GM23248 (cell line): ENCODE measurements around the gene STAT4. TPM values are rescaled to one million over a fixed set of nuclear protein-coding genes. Genes with fewer than 3 reads are reported as not detected.

Experiments used
- DNase-seq: peaks from one replicate; pipeline ENCODE4 v3.0.0-alpha.2; 2015
- H2AFZ ChIP-seq: fragments of 200-600 bp; sonication (generic); 2 replicates; pipeline ENCODE4 v1.6.1; 2016; ENCODE audit warnings: antibody characterized with exemption
- H3F3A ChIP-seq: fragments of 200-600 bp; sonication (generic); 2 replicates; pipeline ENCODE4 v1.6.1; 2016; ENCODE audit warnings: mild to moderate bottlenecking, antibody characterized with exemption, mixed run types; ENCODE audit not compliant: insufficient read depth
- H3K27ac ChIP-seq: fragments of 200-600 bp; sonication (generic); 2 replicates; pipeline ENCODE4 v1.5.1; 2016; ENCODE audit warnings: mild to moderate bottlenecking
- H3K27me3 ChIP-seq: fragments of 200-600 bp; sonication (generic); replicated peaks from 2 replicates; pipeline ENCODE4 v1.6.1; 2016; ENCODE audit warnings: mild to moderate bottlenecking; ENCODE audit not compliant: insufficient read depth
- H3K36me3 ChIP-seq: fragments of 200-600 bp; sonication (generic); 2 replicates; pipeline ENCODE4 v1.6.1; 2016; ENCODE audit warnings: low read depth, mild to moderate bottlenecking
- H3K4me1 ChIP-seq: fragments of 200-600 bp; sonication (generic); 2 replicates; pipeline ENCODE4 v1.6.1; 2016; ENCODE audit warnings: mild to moderate bottlenecking; ENCODE audit not compliant: insufficient read depth
- H3K4me2 ChIP-seq: fragments of 200-600 bp; sonication (generic); one replicate; pipeline ENCODE4 v1.6.1; 2016; ENCODE audit warnings: mild to moderate bottlenecking; ENCODE audit not compliant: unreplicated experiment
- H3K4me3 ChIP-seq: fragments of 200-600 bp; sonication (generic); 2 replicates; pipeline ENCODE4 v1.5.1; 2016; ENCODE audit warnings: mild to moderate bottlenecking
- H3K79me2 ChIP-seq: fragments of 200-600 bp; sonication (generic); 2 replicates; pipeline ENCODE4 v1.6.1; 2016; ENCODE audit warnings: mild to moderate bottlenecking; ENCODE audit not compliant: insufficient read depth
- H3K9ac ChIP-seq: fragments of 200-600 bp; sonication (generic); 2 replicates; pipeline ENCODE4 v1.6.1; 2016; ENCODE audit warnings: mild to moderate bottlenecking
- H3K9me2 ChIP-seq: fragments of 200-600 bp; sonication (generic); 2 replicates; pipeline ENCODE4 v1.6.1; 2016; ENCODE audit warnings: mixed run types, mild to moderate bottlenecking, moderate library complexity; ENCODE audit not compliant: insufficient read depth
- H3K9me3 ChIP-seq: fragments of 200-600 bp; sonication (generic); one replicate; pipeline ENCODE4 v1.6.1; 2017; ENCODE audit warnings: low read depth
- H4K20me1 ChIP-seq: fragments of 200-600 bp; sonication (generic); 2 replicates; pipeline ENCODE4 v1.6.0; 2016; ENCODE audit not compliant: insufficient read depth
- EZH2 ChIP-seq: fragments of 200-600 bp; sonication (generic); IDR thresholded peaks from 2 replicates; pipeline ENCODE4 v1.6.1; 2018; ENCODE audit warnings: antibody characterized with exemption, mild to moderate bottlenecking; ENCODE audit not compliant: insufficient read depth, poor library complexity, severe bottlenecking
- EZH2phosphoT487 ChIP-seq: fragments of 200-600 bp; sonication (generic); IDR thresholded peaks from 2 replicates; pipeline ENCODE4 v1.6.1; 2018; ENCODE audit warnings: antibody characterized with exemption, moderate library complexity, mild to moderate bottlenecking, low read depth; ENCODE audit not compliant: insufficient read depth
- WGBS, 2 experiments: methylation state at CpG; one replicate each; pipeline ENCODE4 v1.1.6; 2015 to 2017; ENCODE audit warnings: low lambda C conversion rate in 2 of 2, low coverage in 1 of 2; ENCODE audit errors: missing lambda C conversion rate in 2 of 2; 5-methylcytosine and 5-hydroxymethylcytosine counted together
- in situ Hi-C: fragments of 300-500 bp; cut with MboI; formaldehyde crosslinking; loops from 2 replicates; pipeline ENCODE4 v1.15.0; 2020
- polyA plus RNA-seq: library from polyadenylated mRNA; unstranded; fragments of >200 nt; fragmentation: Nextera tagmentation; extraction: Ambion mirVana; gene quantifications from 2 replicates; pipeline ENCODE4 v1.2.1, GENCODE V29; 2016
- total RNA-seq: library from RNA; depleted of rRNA; stranded (reverse); fragments of >200 nt; shearing (Covaris generic); gene quantifications from 2 replicates; pipeline ENCODE4 v1.2.3, GENCODE V29; 2014

Gene STAT4
- total and polyA plus RNA-seq, 2 experiments from 2014 or later, result 1.9 to 3.2 TPM

DNA sequence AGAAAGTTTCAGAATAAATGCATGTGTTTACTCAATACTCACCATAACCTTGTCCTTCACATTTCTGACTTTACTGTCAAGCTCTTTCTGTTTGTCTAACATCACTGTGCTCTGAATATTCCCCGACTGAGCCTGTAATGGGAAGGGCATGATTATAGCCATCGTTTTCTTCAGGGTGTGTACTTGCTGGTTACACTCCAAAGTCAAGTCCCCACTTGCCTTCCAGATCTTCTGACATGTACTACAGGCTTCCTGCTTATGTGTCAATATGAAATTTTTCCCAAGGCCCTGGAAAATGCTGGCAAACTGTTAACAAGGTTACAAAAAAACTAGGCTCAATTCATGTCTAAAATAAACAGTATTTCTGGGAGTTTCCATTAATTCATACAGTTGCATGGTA lies 149.8 kb downstream of the STAT4 start:
- Histone ChIP-seq H3F3A (peaks cover 59% of the 10 kb centered on the region), H3K9ac (no peak overlapping the region), H4K20me1 (no peaks in the 10 kb centered on the region), H3K27ac (no peak overlapping the region), H3K36me3 (peaks cover 100% of the 10 kb centered on the region), H3K4me2 (no peak overlapping the region), H3K4me1 (no peaks in the 10 kb centered on the region), H2AFZ (no peak overlapping the region), H3K9me3 (no peaks in the 10 kb centered on the region), H3K27me3 (no peaks in the 10 kb centered on the region), H3K4me3 (no peak overlapping the region), H3K79me2 (peaks cover 18% of the 10 kb centered on the region; the same call in 1 of the 2 replicates), H3K9me2 (no peaks in the 10 kb centered on the region)
- no peak for TF ChIP-seq EZH2phosphoT487
- TF ChIP-seq EZH2, result no peak
- WGBS, 2 experiments, result 50 to 57% methylated on average over 2 of the region's 2 CpGs
- in situ Hi-C loops, result no loop called here
- DNase-seq, result no peak

DNA sequence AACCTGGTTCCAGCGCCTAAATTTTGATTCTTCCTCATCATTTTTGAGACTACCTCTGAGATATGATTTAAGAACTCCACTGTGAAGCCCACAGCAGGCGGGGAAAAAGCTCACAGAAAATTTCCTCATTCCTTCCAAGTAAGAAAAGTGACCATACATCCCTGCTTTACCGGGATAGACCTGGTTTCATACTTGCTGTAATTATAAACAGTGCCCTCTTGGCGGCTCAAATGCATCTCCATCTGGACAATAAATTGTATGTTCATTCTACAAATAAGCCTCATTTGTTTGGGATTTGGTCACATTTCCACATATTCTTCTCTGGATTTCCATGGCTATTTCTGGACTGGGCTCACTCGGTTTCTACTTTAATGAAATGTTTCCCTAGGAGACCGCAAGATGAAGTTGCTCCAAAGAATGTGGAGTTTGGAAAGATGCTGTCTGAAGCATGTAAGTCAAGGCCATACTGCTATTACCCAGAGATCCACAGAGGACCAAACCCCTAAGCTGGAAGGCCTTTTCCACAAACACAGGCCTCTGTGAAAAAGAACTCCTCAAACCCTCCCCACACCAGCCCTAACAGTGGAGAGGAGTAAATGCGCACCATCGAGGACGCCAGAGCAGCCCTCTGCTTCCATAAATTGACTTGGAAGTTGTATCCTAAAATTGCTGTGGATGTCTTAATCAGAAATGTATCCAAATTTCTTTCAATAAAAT lies 150.7 kb downstream of the STAT4 start:
- DNase-seq, result no peak
- no peak overlapping the region for H3K4me3 ChIP-seq
- no peaks in the 10 kb centered on the region for H3K9me2 ChIP-seq
- no peaks in the 10 kb centered on the region for H3K27me3 ChIP-seq
- H3K4me1 ChIP-seq, result no peaks in the 10 kb centered on the region
- H3K79me2 ChIP-seq, result peaks cover 9% of the 10 kb centered on the region; the same call in 1 of the 2 replicates
- peaks cover 56% of the 10 kb centered on the region for H3F3A ChIP-seq
- no peak overlapping the region for H3K27ac ChIP-seq
- H3K9ac ChIP-seq, result no peak overlapping the region
- H3K4me2 ChIP-seq, result no peak overlapping the region
- TF ChIP-seq EZH2, result no peak
- no peak for TF ChIP-seq EZH2phosphoT487
- no peaks in the 10 kb centered on the region for H4K20me1 ChIP-seq
- H3K36me3 ChIP-seq, result peaks cover 100% of the 10 kb centered on the region
- in situ Hi-C loops, result no loop called here
- 88 to 89% methylated on average over 9 of the region's 9 CpGs for WGBS, 2 experiments
- H3K9me3 ChIP-seq, result no peaks in the 10 kb centered on the region
- no peak overlapping the region for H2AFZ ChIP-seq

DNA sequence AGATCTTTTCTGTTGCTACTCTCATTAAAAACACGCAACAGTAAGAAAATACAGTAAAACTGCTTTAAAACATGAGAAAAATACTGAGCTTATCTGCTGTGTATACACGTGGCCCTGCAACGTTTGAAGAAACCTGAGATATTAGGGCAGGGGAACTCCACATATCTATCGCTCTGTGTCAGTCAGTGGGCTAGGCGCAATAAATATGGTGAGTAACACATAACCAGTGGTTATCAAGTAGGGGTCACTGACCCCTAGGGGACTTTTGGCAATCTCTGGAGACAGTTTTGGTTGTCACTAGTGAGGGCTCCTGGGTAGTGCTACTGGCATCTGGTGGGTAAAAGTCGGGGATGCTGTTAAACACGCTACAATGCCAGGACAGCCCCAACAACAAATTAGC lies 151.7 kb downstream of the STAT4 start:
- 97 to 98% methylated on average over 7 of the region's 7 CpGs for WGBS, 2 experiments
- H3K36me3 ChIP-seq, result peaks cover 96% of the 10 kb centered on the region

DNA sequence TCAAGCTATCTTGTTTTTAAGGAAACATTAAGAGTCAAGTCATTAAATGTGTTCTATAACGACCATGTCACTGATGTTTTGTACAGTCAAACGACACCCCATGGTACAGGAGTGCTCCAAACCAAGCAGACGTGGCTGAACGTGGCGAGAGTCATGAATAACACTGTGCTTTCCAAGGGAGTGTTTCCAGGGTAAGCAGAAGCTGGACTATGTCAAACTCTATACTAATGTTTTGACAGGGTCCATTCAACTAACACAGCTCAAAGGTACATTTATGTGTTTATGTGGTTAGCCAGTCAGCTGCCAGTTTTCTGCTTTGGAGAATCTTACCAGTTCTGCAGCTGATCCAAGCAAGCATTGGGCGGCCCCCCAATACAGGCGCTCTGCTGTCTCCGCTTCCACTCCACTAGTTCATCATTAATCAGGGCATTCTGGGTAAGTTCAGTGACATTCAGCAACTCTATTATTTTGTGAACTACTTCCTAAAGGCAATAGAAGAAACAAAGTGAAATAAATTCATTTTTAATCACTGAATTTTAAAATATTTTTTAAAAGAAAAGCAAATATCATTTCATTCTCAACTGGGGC lies 153.2 kb downstream of the STAT4 start:
- Histone ChIP-seq H3K79me2 (peaks cover 9% of the 10 kb centered on the region; the same call in 1 of the 2 replicates), H3K27ac (no peak overlapping the region), H3K4me1 (no peaks in the 10 kb centered on the region), H2AFZ (no peak overlapping the region), H3K9me2 (no peaks in the 10 kb centered on the region), H3K9me3 (no peaks in the 10 kb centered on the region), H3K27me3 (no peaks in the 10 kb centered on the region), H4K20me1 (no peaks in the 10 kb centered on the region), H3K9ac (no peak overlapping the region), H3K36me3 (peaks cover 96% of the 10 kb centered on the region), H3F3A (peaks cover 55% of the 10 kb centered on the region), H3K4me3 (no peak overlapping the region), H3K4me2 (no peak overlapping the region)
- DNase-seq, result no peak
- TF ChIP-seq EZH2 (no peak), EZH2phosphoT487 (no peak)
- 90 to 94% methylated on average over 8 of the region's 8 CpGs for WGBS, 2 experiments
- in situ Hi-C loops, result no loop called here

More for the DNA sequence above, 151.7 kb downstream of the STAT4 start:
- Histone ChIP-seq H3K4me3 (no peak overlapping the region), H2AFZ (no peak overlapping the region), H3K4me2 (no peak overlapping the region), H3K9me2 (no peaks in the 10 kb centered on the region), H3K9me3 (no peaks in the 10 kb centered on the region), H3K4me1 (no peaks in the 10 kb centered on the region), H3K27ac (no peak overlapping the region), H4K20me1 (no peaks in the 10 kb centered on the region), H3K79me2 (peaks cover 9% of the 10 kb centered on the region; the same call in 1 of the 2 replicates), H3F3A (peaks cover 48% of the 10 kb centered on the region), H3K9ac (no peak overlapping the region), H3K27me3 (no peaks in the 10 kb centered on the region)
- DNase-seq, result no peak
- TF ChIP-seq EZH2phosphoT487 (no peak), EZH2 (no peak)
- in situ Hi-C loops, result no loop called here
